KMS-11 (cell line): ENCODE results near the gene GNB1.

ENCODE experiments used
- H2AFZ ChIP-seq: fragments of 200-600 bp; sonication (generic); 2 replicates; pipeline ENCODE4 v1.6.1; 2016; ENCODE audit warnings: antibody characterized with exemption, mixed run types, low read depth
- H3K27ac ChIP-seq: fragments of 200-600 bp; sonication (generic); 2 replicates; pipeline ENCODE4 v1.6.1; 2016; ENCODE audit warnings: mild to moderate bottlenecking, mixed run types
- H3K27me3 ChIP-seq: fragments of 200-600 bp; sonication (generic); 2 replicates; pipeline ENCODE4 v1.6.1; 2017; ENCODE audit warnings: mild to moderate bottlenecking, low read depth, mixed run types, moderate library complexity; ENCODE audit not compliant: insufficient read depth
- H3K36me3 ChIP-seq: fragments of 200-600 bp; sonication (generic); 2 replicates; pipeline ENCODE4 v1.6.1; 2017; ENCODE audit warnings: mild to moderate bottlenecking, mixed run types; ENCODE audit not compliant: insufficient read depth
- H3K4me1 ChIP-seq: fragments of 200-600 bp; sonication (generic); 2 replicates; pipeline ENCODE4 v1.6.1; 2016; ENCODE audit warnings: mild to moderate bottlenecking, low read depth, mixed run types; ENCODE audit not compliant: poor library complexity, severe bottlenecking
- H3K4me2 ChIP-seq: fragments of 200-600 bp; sonication (generic); 2 replicates; pipeline ENCODE4 v1.7.0; 2016; ENCODE audit warnings: mild to moderate bottlenecking, mixed run types
- H3K4me3 ChIP-seq: fragments of 200-600 bp; sonication (generic); IDR thresholded peaks from 2 replicates; pipeline ENCODE4 v1.6.1; 2017; ENCODE audit warnings: low read depth, low read length, mixed read lengths; ENCODE audit not compliant: insufficient read depth
- H3K79me2 ChIP-seq: fragments of 200-600 bp; sonication (generic); 2 replicates; pipeline ENCODE4 v1.6.1; 2016; ENCODE audit warnings: low read depth, mixed run types; ENCODE audit not compliant: insufficient read depth
- H3K9ac ChIP-seq: fragments of 200-600 bp; sonication (generic); 2 replicates; pipeline ENCODE4 v1.6.1; 2016; ENCODE audit warnings: mild to moderate bottlenecking, mixed run types
- H4K20me1 ChIP-seq: fragments of 200-600 bp; sonication (generic); 2 replicates; pipeline ENCODE4 v1.6.1; 2016; ENCODE audit warnings: mild to moderate bottlenecking, mixed run types; ENCODE audit not compliant: insufficient read depth
- CTCF ChIP-seq: fragments of 200-600 bp; sonication (generic); conservative IDR thresholded peaks from 2 replicates; pipeline ENCODE4 v1.6.1; 2017; ENCODE audit warnings: low read depth, mild to moderate bottlenecking, antibody characterized with exemption, low read length, moderate library complexity, mixed read lengths

The GNB1 gene

GRCh38 chr1:1761504-1762376 is 129.1 kb downstream of the GNB1 start:
- no peak overlapping the region for H2AFZ ChIP-seq
- peaks cover 63% of the 10 kb centered on the region for H3K79me2 ChIP-seq
- H3K4me3 ChIP-seq: no peak overlapping the region
- H3K36me3 ChIP-seq: peaks cover 6% of the 10 kb centered on the region; the same call in 1 of the 2 replicates
- no peaks in the 10 kb centered on the region for H3K4me1 ChIP-seq
- TF ChIP-seq CTCF: no peak
- H4K20me1 ChIP-seq: peaks cover 5% of the 10 kb centered on the region
- H3K27me3 ChIP-seq: no peaks in the 10 kb centered on the region
- H3K27ac ChIP-seq: no peak overlapping the region
- H3K9ac ChIP-seq: no peak overlapping the region
- no peak overlapping the region for H3K4me2 ChIP-seq

GRCh38 chr1:1760715-1761114 is 130.2 kb downstream of the GNB1 start:
- no peaks in the 10 kb centered on the region for H3K27me3 ChIP-seq
- no peak overlapping the region for H3K27ac ChIP-seq
- no peaks in the 10 kb centered on the region for H4K20me1 ChIP-seq
- H3K4me3 ChIP-seq: no peak overlapping the region
- H3K9ac ChIP-seq: no peak overlapping the region
- peaks cover 12% of the 10 kb centered on the region; the same call in 1 of the 2 replicates for H3K36me3 ChIP-seq
- no peak for TF ChIP-seq CTCF
- no peaks in the 10 kb centered on the region for H3K4me1 ChIP-seq
- H2AFZ ChIP-seq: no peak overlapping the region
- H3K4me2 ChIP-seq: no peak overlapping the region
- peaks cover 53% of the 10 kb centered on the region for H3K79me2 ChIP-seq

GRCh38 chr1:1760345-1760650 is 130.6 kb downstream of the GNB1 start:
- no peaks in the 10 kb centered on the region for H3K4me1 ChIP-seq
- no peak overlapping the region for H3K4me3 ChIP-seq
- peaks cover 12% of the 10 kb centered on the region; the same call in 1 of the 2 replicates for H3K36me3 ChIP-seq
- H2AFZ ChIP-seq: no peak overlapping the region
- H3K27ac ChIP-seq: no peak overlapping the region
- no peaks in the 10 kb centered on the region for H4K20me1 ChIP-seq
- H3K4me2 ChIP-seq: no peak overlapping the region
- no peak for TF ChIP-seq CTCF
- H3K79me2 ChIP-seq: peaks cover 50% of the 10 kb centered on the region
- no peak overlapping the region for H3K9ac ChIP-seq
- no peaks in the 10 kb centered on the region for H3K27me3 ChIP-seq

- H3K27me3 ChIP-seq: no peaks in the 10 kb centered on the region
- no peak overlapping the region for H3K9ac ChIP-seq
- H4K20me1 ChIP-seq: no peaks in the 10 kb centered on the region
Observed at GRCh38 chr1:1759456-1760344, 131.2 kb downstream of the GNB1 start.

More at GRCh38 chr1:1759456-1760344, 131.2 kb downstream of the GNB1 start:
- peaks cover 12% of the 10 kb centered on the region; the same call in 1 of the 2 replicates for H3K36me3 ChIP-seq
- H3K4me1 ChIP-seq: no peaks in the 10 kb centered on the region
- no peak overlapping the region for H3K4me2 ChIP-seq
- peaks cover 49% of the 10 kb centered on the region for H3K79me2 ChIP-seq
- no peak overlapping the region for H3K4me3 ChIP-seq
- H3K27ac ChIP-seq: no peak overlapping the region
- H2AFZ ChIP-seq: no peak overlapping the region
- no peak for TF ChIP-seq CTCF
